Suppressor macrophage treated with lipopolysaccharide for 4 hours (primary cell): Measurements from ENCODE around the gene SLC28A3.

Source experiments
- DNase-seq: peaks from one replicate; pipeline ENCODE4 v3.0.0-alpha.2; 2020

SLC28A3 gene

GRCh38 chr9:84340535-84340934, at the start of gene SLC28A3:
TSS of gene SLC28A3 (minus strand) at chr9:84340758. CDS start at chr9:84340633, 125 bp downstream.
- no peak for DNase-seq

- DNase-seq, result peak; percentile 84
These were observed 49.7 kb upstream of the SLC28A3 start for GRCh38 chr9:84390254-84390653.

GRCh38 chr9:84387821-84388220, 47.3 kb upstream of the SLC28A3 start:
- no peak for DNase-seq

GRCh38 chr9:84386753-84387152, 46.2 kb upstream of the SLC28A3 start:
- DNase-seq, result no peak

GRCh38 chr9:84385386-84386040, 45.0 kb upstream of the SLC28A3 start:
- DNase-seq, result no peak

GRCh38 chr9:84384617-84385016, 44.1 kb upstream of the SLC28A3 start:
- DNase-seq, result no peak

- DNase-seq, result no peak
These were observed 42.6 kb upstream of the SLC28A3 start for GRCh38 chr9:84383178-84383577.

GRCh38 chr9:84382720-84383119, 42.2 kb upstream of the SLC28A3 start:
- DNase-seq, result no peak

GRCh38 chr9:84381508-84381907, 41.0 kb upstream of the SLC28A3 start:
- DNase-seq, result no peak

GRCh38 chr9:84379740-84380139, 39.2 kb upstream of the SLC28A3 start:
- no peak for DNase-seq

GRCh38 chr9:84375954-84376353, 35.4 kb upstream of the SLC28A3 start:
- no peak for DNase-seq

GRCh38 chr9:84374516-84374915, 34.0 kb upstream of the SLC28A3 start:
- DNase-seq, result no peak

- DNase-seq, result peak; percentile 68
These were observed 33.5 kb upstream of the SLC28A3 start for GRCh38 chr9:84374013-84374412.

- DNase-seq, result peak; percentile 93
These were observed 31.2 kb upstream of the SLC28A3 start for GRCh38 chr9:84371737-84372136.

GRCh38 chr9:84368601-84369000, 28.0 kb upstream of the SLC28A3 start:
- DNase-seq, result peak; percentile 62

- DNase-seq, result peak; percentile 23
These were observed 27.2 kb upstream of the SLC28A3 start for GRCh38 chr9:84367726-84368125.

GRCh38 chr9:84366683-84367082, 26.1 kb upstream of the SLC28A3 start:
- DNase-seq, result no peak

- DNase-seq, result peak; percentile 41
These were observed 24.4 kb upstream of the SLC28A3 start for GRCh38 chr9:84364894-84365490.

GRCh38 chr9:84361645-84362044, 21.1 kb upstream of the SLC28A3 start:
- no peak for DNase-seq

GRCh38 chr9:84357275-84357674, 16.7 kb upstream of the SLC28A3 start:
- peak; percentile 78 for DNase-seq

- no peak for DNase-seq
These were observed 13.5 kb upstream of the SLC28A3 start for GRCh38 chr9:84354035-84354434.

- DNase-seq, result no peak
These were observed 9.1 kb upstream of the SLC28A3 start for GRCh38 chr9:84349671-84350070.

GRCh38 chr9:84343111-84343521, 2.6 kb upstream of the SLC28A3 start:
- DNase-seq, result no peak

GRCh38 chr9:84339962-84340361, 596 bp downstream of the SLC28A3 start:
- DNase-seq, result no peak

GRCh38 chr9:84339503-84339902, 1.1 kb downstream of the SLC28A3 start:
- DNase-seq, result no peak
